ENCODE results near the gene HSPB7.
A peak's percentile ranks its signal among the peaks of the same experiment; 100 is the strongest.
"Not testable (repeated sequence)": the region's sequence is repeated elsewhere in the genome, so short reads cannot be mapped to it uniquely, and the experiment has no call there.

Gene HSPB7

DNA sequence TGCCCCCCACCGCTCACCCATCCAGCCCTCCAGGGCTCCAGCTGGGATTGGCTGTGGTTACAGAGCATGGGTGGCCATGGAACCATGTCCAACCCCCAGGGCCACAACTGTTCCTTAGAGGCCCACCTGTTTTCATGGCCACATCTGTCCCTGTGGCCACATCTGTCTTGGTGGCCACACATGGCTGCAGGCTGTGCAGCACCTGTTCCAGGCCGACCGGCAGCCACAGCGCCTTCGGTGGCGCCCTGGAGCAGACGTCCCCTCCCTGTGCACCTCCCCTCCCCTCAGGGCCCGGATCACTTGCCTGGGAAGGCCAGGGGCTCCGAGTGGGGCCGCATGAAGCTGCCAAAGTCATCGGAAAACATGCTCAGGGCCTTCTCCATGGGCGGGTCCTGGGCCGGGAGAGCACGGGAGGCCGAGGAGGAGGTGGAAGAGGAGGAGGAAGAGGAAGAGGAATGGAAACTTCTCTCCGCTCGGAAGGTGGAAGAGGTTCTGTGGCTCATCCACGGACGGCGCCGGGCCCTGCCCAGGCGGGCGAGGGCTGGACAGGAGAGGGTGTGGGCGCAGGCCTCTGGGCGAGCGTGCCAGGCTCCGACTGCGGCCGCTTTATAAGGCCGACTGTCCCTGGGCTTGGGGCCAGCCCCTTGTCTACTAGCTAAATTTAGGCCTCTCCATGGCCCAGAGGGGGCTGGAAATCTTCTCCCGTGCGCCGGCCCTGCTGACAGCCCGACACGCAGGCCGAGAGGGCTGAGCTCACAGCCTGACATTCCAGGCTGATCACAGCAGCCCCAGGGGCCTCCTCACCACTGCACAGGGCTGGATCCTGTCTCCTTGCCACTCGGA lies at the start of gene HSPB7:
Gene HSPB7, minus strand, starts transcription at position 583 of the 843 bp plus-strand sequence. Its CDS starts 80 bp downstream, at position 503.
- no peak for DNase-seq (ENCODE audit: low read depth in 2 of 2)

DNA sequence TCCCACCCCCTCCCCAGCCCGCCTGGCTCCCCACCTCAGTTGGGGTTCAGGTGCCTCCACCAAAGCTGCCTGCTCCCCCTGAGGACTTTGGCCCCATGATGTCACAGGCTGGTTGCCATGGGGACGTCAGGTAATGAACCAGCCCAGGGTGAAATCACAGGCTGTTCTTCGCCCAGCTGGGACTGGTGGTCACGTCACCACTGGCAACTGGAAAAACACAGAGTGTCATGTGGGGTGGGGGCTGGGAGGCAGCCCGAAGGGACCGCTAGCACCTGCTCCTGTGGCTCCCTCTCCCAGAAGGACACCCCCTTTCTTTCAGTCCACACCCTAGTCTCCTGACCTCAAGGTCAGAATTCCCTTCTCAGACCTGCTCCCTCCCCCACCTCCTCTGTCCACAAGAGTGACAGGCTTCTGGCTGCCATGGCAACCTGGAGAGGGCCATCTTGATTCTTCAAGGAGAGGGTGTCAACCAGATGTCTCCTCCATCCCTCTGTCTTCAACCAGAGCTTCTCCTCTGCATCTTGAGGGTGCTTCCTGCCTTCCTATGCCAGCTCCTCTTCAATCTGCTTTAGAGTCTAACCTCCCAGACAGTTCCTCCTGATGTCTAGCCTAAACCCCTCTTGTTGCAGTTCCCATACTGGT lies 49.4 kb upstream of the HSPB7 start:
- no peak for DNase-seq (ENCODE audit: low read depth in 2 of 2)

DNA sequence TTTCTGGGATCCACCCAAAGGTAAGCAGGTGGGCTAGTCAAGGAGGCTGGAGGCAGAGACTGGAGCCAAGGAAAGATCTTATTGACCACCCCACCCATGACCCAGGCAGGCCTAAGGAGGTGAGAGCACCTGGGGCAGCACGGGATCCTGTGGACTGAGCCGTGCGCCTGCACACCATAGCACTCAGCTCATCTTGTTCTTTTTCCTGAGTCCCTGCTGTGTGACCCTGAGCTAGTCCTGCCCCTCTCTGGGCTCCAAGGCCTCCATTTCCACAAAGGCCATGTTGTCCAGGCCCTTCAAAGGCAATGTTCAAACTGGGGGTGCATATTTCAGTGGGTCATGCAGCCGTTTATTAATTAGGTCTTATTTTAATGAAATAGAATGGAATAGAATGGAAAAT lies 48.4 kb upstream of the HSPB7 start:
- no peak for DNase-seq (ENCODE audit: low read depth in 2 of 2)

DNA sequence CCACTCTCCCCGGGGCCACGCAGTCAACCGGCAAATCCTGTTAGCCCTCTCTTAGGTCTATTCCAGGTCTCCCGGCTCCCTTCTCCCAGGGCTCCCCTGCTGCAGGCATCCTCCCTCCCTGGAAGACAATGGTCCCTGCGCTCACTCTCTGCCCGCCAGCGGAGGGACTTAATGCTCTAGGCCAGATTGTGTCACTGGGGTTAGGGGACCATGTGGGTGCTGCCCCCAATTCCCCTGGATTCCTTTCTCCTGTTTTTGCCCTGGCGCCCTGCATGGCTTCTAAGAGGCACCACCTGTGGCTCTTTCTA lies 47.4 kb upstream of the HSPB7 start:
- no peak for DNase-seq (ENCODE audit: low read depth in 2 of 2)

DNA sequence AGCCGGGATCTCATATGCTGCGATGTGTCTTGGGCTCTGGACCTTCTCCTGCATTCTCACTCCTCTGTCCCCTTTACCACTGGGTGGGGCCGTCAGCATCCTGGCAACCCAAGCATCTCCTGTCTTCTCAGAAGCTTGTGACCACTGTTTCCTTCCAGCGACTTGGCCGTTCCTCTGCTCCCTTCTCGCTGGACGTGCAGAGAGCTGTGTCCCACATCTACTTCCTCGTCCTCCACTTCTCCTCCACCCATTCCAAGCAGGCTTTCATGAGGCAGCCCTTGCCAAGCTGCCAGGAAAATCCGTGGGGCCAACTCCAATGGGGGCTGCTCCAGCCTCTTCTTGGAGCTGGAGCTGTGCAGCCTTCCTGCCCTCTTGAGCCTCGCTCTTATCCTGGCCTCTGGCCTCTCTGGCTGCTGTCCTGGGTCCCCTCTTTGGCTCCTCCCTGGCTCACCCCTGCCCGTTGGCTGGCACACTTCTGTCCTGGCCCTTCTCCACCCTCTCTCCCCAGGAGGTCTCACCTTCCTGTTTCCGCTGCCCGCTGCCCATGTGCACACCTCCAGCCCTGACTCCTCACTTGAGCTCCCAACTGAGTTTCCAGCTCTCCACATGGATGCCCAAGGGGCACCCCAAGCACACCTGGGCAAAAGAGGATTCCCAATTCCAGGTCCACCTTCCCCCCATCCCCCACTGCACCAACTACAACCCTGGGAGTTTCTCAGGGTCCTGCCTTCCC lies 46.9 kb upstream of the HSPB7 start:
- DNase-seq (ENCODE audit: low read depth in 2 of 2): no peak

DNA sequence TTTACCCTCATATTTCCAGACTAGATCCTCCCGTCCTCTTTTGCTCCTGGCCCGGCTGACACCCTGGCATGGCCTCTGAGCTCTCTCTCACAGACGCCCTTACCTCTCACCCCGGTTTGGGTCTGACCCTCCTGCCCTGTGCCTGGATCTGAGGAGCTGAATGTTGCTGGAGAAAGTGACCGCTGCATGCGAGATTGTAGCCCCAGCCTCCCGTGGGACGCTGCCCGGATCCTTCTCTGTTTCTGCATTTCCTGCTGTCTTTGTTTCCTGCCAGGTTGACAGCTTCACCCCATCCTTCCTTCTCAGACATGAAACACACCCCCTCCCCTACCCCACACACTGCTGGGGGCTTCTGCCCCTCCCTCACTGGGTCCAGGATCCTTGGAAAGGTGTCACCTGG lies 46.1 kb upstream of the HSPB7 start:
- no peak for DNase-seq (ENCODE audit: low read depth in 2 of 2)

DNA sequence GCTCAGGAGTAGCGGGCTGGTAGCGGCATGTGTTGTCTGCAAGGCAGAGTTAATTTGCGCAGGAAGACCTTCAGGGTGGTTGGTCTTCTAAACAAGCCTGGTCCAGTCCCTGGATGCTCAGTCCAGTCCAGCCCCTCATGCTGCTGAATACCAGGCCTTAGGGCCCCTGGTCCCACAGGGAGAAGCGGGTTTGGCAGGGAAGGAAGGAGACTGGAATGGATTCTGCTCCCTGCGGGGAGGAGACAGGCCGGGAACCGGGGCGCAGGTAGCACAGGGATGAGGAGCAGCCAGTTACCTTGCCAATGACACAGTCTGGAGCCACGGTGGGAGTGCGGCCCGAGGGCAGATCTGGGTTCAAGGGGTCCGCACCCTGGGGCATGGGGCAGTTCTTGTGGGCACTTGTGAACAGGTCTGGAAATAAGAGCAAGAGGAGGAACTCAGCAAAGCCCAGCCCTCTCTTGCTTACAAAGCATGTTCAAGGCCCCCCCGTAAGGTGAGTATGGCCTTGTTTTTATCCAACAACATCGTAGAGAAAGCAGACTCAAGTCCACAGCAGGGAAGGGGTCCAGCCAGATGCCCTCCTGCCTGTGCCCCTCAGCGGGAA lies 45.5 kb upstream of the HSPB7 start:
- no peak for DNase-seq (ENCODE audit: low read depth in 2 of 2)

DNA sequence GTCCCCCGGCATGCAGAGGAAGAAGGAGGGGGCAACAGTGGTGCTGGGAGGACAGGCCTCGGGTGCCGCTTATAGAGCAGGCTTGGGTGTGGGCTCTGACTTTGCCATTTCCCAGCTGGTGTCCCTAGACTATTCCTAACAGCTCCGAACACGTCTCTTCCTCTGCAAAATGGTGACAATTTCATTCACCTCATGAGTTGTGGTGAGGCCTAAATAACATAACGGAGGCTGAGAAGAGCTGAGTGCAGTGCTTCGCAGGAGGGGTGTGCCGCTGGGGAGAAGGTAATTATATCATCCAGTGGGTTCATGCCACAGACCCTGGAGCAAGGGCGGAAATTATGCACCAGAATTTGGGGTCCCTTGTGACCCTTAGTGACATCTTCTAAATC lies 44.8 kb upstream of the HSPB7 start:
- not testable (repeated sequence) for DNase-seq (ENCODE audit: low read depth in 2 of 2)

DNA sequence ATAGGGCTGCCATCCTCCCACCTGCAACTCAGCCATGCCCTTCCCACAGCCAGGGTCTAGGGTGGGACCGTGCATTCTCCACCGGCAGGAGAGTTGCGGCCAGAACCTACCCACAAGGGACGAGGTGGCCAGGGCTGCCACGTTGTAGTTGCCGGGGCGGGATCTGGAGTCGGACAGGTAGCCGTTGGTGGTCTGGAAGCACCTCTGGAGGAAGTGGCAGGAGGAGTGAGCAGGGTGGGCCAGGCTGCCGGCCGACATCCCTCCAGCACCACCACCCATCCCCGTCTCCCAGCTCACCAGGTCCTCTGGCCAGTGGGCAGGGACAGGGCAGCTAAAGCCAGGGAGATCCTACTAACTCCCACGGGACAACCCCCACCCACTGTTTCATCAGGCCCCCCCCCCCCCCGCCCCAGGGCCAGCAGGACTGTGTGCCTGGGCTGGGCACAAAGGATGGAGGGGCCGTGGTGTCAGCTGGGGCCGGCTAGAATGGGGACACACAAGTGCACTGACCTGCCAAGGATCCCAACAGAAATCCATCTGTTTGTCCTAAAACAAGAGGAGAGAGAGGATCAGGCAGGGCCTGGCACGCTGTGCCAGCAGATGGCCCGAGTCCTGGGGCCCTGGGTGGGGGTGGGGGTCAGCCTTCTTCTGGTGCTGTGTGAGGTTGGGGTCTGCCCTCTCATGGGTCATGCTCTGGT lies 44.3 kb upstream of the HSPB7 start:
- DNase-seq (ENCODE audit: low read depth in 2 of 2): not testable (repeated sequence)

DNA sequence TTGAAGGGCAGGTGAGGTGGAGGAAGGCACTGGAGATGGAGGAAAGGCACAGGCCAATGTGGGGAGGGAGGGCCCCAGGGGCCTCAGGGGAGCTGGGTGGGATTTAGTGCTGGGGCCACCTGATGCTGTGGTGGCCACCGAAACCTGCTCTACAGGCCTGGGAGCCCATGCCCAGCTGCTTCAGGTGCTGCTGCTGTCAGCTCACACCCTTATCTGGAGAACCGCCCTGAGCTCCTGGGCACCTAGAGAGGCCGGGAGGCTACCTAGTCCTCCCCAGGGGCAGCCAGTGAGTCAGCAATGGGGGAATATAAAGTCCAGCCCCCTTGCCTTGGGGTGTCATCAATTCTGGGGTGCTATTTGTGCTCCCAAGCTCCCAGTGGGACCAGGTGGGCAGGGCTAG lies 43.4 kb upstream of the HSPB7 start:
- DNase-seq (ENCODE audit: low read depth in 2 of 2): no peak

DNA sequence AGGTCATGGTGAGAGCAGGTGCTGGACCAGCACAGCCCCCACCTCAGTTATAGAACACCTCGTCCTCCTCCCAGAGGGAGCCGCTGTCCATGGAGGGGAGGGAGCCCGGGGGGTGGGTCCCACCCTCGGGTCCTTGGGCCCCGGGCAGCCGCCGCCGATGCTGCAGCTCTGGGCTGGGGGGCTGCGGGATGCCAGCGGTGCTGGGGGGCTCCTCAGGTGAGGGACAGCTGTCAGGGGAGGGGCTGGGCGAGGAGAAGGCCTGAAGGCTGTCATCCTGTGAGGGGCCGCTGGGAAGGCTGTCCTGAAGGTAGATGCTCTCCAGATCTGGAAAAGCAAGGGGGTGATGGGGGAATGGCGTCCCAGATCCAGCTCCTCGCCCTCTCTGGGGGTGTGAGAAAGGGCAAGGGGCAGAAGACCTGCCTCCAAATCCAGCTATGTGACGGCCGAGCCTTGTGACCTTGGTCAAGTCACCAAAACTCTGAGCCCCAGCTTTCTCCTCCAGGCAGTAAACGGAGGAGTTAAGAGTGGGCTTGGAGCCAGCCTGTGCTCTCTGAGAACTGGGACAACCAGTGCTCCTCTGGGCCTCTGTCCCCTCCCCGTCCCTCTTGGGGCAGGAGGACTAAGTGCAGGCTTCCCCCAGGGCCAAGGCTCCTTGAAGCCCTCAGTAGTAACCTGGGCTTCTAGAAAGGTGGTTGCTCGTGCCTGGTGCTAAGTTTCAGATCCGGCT lies 40.7 kb upstream of the HSPB7 start:
- DNase-seq (ENCODE audit: low read depth in 2 of 2): not testable (repeated sequence)

DNA sequence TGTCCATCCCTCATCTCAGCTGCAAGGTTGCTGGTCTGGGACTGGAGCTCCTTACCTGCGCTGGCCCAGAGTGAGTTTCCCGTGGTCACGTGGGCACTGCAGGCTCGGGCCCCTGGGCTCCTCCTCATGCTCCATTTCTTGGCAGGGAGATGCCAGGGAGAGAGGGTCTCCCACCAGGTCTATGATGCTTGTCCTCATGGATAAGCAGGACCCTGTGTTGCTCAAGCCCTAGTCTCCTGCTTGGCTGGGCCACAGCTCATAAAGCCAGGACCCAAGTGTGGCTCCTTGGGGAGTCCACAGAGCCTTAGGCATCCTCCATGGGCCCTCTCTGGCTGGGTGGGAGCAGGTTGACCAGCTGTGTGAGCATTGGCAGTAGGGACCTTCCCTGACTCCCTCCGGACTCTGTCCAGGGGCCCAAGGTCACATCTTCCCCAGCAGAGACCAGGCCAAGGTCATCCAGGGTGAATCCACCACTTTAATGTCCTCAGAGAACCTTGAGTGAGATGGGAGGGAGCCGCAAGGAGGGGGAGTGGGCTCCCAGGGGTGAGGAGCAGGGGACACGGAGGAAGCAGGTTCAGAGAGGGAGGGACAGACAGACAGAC lies 39.6 kb upstream of the HSPB7 start:
- DNase-seq (ENCODE audit: low read depth in 2 of 2): not testable (repeated sequence)

DNA sequence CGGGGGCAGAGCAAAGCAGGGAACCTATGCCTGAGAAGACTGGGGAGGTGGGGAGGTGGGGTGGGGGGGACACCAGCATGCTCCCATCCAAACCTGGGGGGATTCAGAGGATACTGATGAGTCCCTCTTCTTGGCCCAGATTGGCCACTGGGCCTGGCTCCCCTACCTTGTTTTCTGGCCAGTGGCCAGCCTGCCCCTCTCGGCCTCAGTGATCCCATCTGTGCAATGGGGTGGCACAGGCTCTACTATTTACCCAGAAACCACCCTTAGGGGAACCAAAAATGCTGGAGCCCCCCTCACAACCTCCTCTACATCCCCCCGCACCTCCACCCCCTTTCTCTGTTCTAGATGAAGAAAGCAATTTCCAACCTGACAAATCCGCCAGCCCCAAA lies 38.7 kb upstream of the HSPB7 start:
- DNase-seq (ENCODE audit: low read depth in 2 of 2): not testable (repeated sequence)

DNA sequence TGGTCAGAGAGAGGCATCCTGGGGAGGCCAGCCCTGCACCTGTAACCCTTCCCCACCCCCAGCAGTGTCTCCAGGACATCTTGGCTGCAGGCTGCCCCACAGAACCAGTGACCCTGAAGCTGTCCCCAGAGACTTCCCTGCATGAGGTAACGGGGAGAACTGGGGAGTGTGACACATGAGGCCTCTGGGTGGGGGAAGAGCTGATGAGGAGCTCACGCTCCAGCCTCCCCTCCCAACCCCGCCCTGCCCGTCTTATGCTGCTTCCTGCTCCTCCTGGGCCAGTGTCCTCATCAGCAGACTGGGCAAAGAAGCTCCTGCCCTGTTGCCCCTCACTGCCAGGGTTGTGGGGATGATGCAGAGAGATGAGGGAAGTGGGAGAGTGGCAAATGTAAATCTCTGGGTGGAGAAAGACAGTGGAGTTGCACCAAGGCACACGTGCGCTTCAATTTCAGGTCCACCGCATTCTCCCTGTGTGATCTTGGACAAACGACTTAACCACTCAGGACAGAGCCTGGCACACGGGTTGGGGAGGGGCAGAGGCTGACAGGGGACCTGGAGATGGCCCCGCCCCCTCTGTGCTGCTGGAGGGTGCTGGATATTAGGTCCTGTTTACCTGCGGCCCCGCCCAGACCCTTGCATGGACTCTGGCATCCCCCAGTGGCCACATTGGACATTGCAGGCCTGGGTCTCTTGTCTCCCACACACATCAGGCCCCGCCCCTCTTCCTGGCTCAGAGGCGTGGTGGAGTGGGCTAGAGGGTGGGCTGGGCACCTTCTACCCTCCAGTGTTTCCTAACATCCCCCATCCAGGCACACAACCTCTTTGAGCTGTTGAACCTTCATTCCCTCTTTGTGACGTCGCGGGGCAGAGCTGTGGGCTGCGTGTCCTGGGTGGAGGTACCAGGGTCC lies 38.0 kb upstream of the HSPB7 start:
- peak; percentile 57 to 79 for DNase-seq (ENCODE audit: low read depth in 2 of 2)

DNA sequence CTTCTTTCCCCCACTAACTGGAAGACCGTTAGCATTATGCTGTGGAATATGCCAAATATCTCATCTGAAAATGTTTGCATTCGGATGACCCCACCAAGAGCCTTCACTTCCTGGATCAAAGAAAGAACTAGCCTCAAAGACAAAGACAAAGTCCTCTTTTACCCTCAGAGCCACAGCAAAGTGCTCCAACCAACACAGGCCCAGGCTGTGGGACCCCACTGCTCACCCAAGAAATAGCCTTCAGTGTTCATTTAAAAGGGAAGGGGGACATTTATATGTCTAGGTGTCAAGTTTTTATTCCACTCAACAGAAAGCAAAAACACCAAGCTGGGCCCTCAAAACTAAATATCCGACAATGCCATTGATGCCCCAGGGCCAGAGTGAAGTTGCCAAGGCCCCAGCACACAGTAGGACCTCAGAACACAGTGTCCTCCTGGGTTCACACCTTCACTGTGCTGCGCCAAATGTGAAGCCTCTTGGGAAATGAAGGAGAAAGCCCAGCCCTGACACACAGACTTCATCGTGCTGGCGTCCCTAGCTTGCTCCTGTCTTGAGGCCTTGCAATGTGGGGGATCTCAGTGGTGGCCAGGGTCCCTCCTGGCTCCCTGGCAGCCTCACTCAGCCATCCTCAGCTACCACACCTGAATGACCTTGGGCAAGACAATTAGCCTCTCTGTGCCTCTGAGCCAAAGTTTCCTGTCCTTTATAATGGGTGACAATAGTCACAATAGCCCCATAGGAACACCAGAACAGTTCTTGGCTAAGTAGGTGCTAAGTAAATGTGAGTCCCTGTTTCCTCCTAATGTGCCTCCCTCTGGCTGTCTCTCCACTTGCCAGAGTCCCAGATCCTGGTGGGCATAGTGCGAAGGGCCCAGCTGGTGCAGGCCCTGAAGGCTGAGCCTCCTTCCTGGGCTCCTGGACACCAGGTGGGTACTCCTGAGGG lies 37.0 kb upstream of the HSPB7 start:
- no peak for DNase-seq (ENCODE audit: low read depth in 2 of 2)

DNA sequence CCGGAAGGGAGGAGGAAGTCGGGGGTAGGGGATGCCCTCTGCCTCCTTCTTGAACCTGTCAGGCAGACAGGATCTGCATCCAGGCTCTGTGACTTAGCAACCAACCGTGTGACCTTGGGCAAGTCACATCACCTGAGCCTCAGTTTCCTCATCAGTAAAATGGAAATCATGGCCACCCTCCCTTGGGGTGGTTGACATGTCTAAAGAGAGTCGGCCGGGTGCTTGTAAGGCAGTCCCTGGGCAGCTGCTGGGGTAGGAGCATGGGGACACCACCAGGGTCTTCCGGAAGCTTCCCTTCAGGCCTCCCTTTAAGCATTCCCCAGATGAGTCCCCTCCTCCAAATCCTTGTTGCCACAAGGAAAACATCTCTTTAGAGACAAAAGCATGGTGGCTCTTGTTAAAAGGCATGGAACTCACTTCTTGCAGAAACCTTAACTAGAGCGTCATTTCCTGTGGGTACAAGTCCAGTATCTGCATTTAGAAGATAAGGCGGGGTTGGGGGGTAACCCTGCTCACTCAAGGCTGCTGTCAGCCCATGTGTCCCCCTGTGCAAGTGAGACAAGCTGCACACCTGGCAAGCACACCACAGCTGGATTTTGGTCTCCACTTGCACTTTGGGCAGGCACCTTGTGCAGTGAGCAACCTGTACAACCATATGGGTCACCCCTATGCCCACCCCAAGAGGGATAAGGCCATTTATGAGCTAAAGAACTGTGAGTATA lies 36.1 kb upstream of the HSPB7 start:
- DNase-seq (ENCODE audit: low read depth in 2 of 2): no peak

DNA sequence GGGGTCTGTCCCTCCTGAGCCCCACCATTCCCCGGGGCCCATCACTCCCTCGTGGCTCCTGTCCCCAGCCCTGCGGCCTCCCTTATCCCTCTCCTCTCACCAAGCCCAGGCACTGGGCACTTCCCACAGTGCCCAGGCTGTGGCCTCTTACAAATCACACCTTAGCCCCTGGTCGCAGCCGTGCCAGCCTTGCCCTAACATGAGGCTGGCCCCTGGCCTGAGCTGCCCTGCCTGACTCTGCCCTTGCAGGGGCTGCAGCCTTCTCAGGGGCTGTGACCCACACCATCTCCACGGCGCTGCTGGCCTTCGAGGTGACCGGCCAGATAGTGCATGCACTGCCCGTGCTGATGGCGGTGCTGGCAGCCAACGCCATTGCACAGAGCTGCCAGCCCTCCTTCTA lies 34.1 kb upstream of the HSPB7 start:
- not testable (repeated sequence) for DNase-seq (ENCODE audit: low read depth in 2 of 2)

DNA sequence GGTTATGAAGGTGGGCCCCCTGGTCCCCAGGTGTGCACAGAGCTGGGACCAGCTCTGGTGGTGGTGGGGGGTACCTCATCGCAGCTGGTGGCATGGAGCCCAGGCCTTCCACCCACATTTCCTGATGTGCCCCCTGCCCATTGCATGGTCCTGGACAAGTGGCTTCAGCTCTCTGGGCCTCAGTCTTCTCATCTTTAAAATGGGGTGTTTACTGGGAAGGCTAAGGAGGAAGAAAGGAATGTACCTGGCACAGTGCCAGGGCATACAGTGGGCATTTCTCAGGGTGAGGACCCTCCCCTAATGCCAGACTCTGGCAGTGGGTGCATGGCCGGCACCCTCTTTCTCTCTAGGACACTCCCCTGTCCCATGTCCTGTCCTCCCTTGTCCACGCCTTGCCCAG lies 33.2 kb upstream of the HSPB7 start:
- no peak for DNase-seq (ENCODE audit: low read depth in 2 of 2)

Measured in stimulated activated CD8-positive, alpha-beta memory T cell treated with anti-CD3 and anti-CD28 coated beads, Interleukin-15, amount 100 ng/mL, for 4 hours (primary cell).